GM18511 (cell line): ENCODE measurements around the gene LDLRAP1.
A peak's percentile ranks its signal among the peaks of the same experiment; 100 is the strongest.
"Not testable (repeated sequence)": the region's sequence is repeated elsewhere in the genome, so short reads cannot be mapped to it uniquely, and the experiment has no call there.

Experiments
- ATAC-seq: cut with Tn5 transposase; IDR thresholded peaks from one replicate; pipeline ENCODE4 v1.9.1; 2021; ENCODE audit warnings: mild to moderate bottlenecking, moderate library complexity; ENCODE audit not compliant: unreplicated experiment

The LDLRAP1 gene

GRCh38 chr1:25599969-25600610 lies 56.7 kb downstream of the LDLRAP1 start:
- no peak for ATAC-seq

GRCh38 chr1:25600971-25601699 lies 57.7 kb downstream of the LDLRAP1 start:
- not testable (repeated sequence) for ATAC-seq

- ATAC-seq: not testable (repeated sequence)
These were observed 60.6 kb downstream of the LDLRAP1 start for GRCh38 chr1:25603779-25604538.

GRCh38 chr1:25607123-25607522 lies 63.7 kb downstream of the LDLRAP1 start:
- ATAC-seq: no peak

- ATAC-seq: no peak
These were observed 65.2 kb downstream of the LDLRAP1 start for GRCh38 chr1:25608488-25609178.

- no peak for ATAC-seq
These were observed 66.5 kb downstream of the LDLRAP1 start for GRCh38 chr1:25609921-25610320.

- ATAC-seq: no peak
These were observed 67.6 kb downstream of the LDLRAP1 start for GRCh38 chr1:25610822-25611630.

GRCh38 chr1:25611843-25612242 lies 68.4 kb downstream of the LDLRAP1 start:
- no peak for ATAC-seq

- ATAC-seq: no peak
These were observed 69.0 kb downstream of the LDLRAP1 start for GRCh38 chr1:25612421-25612820.

- ATAC-seq: no peak
These were observed 69.7 kb downstream of the LDLRAP1 start for GRCh38 chr1:25613091-25613490.

GRCh38 chr1:25614501-25615171 lies 71.2 kb downstream of the LDLRAP1 start:
- ATAC-seq: no peak

- ATAC-seq: no peak
These were observed 71.8 kb downstream of the LDLRAP1 start for GRCh38 chr1:25615172-25615541.

GRCh38 chr1:25615563-25616094 lies 72.2 kb downstream of the LDLRAP1 start:
- ATAC-seq: peak; percentile 15

- ATAC-seq: peak; percentile 64
These were observed 72.9 kb downstream of the LDLRAP1 start, which contains the start of gene MAN1C1 for GRCh38 chr1:25616095-25616986. MAN1C1 (plus strand) TSS chr1:25616791; CDS start chr1:25617798, 1,007 bp downstream.

- ATAC-seq: no peak
These were observed 73.7 kb downstream of the LDLRAP1 start for GRCh38 chr1:25616987-25617624.

GRCh38 chr1:25617625-25618432 lies 74.4 kb downstream of the LDLRAP1 start:
- no peak for ATAC-seq

- no peak for ATAC-seq
These were observed 75.0 kb downstream of the LDLRAP1 start for GRCh38 chr1:25618433-25618808.
